ENCODE measurements around the gene SMIM13. TPM values are rescaled to one million over a fixed set of nuclear protein-coding genes. Genes with fewer than 3 reads are reported as not detected.

The SMIM13 gene
- total RNA-seq, 2 donors from 2014 or later, result 12.2 TPM

DNA sequence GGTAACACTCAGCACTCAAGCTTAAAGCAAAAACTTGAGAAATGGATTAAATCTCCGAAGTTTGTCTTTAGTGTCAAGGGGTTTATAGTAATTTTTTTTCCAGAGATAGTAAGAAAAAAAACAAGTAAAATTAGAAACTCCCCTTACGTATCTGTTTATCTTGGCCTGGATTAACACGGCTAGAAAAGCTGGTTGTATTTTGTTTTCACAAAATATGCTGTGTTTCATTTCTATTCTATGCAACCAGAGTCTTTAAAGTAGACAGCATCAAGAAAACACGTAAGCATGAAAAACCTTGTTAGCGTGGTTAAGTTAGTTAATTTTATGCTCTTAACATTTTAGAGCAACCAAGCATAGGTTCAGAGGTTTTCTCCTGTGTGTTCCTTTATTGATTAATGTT, 39.6 kb downstream of the SMIM13 start:
- TF ChIP-seq, protein P1, sequence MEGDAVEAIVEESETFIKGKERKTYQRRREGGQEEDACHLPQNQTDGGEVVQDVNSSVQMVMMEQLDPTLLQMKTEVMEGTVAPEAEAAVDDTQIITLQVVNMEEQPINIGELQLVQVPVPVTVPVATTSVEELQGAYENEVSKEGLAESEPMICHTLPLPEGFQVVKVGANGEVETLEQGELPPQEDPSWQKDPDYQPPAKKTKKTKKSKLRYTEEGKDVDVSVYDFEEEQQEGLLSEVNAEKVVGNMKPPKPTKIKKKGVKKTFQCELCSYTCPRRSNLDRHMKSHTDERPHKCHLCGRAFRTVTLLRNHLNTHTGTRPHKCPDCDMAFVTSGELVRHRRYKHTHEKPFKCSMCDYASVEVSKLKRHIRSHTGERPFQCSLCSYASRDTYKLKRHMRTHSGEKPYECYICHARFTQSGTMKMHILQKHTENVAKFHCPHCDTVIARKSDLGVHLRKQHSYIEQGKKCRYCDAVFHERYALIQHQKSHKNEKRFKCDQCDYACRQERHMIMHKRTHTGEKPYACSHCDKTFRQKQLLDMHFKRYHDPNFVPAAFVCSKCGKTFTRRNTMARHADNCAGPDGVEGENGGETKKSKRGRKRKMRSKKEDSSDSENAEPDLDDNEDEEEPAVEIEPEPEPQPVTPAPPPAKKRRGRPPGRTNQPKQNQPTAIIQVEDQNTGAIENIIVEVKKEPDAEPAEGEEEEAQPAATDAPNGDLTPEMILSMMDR (conservative IDR thresholded peaks at IDR 0.05), result no peak
- no peaks in the 10 kb centered on the region for H3K4me1 ChIP-seq (ENCODE audit: control insufficient read depth, insufficient read depth, low read length)
- no peak overlapping the region for H3K4me3 ChIP-seq (ENCODE audit: low read length)
- no peak overlapping the region for H3K9ac ChIP-seq (ENCODE audit: extremely low read depth, low read length, poor library complexity, severe bottlenecking)
- no peaks in the 10 kb centered on the region for H3K27me3 ChIP-seq (ENCODE audit: control insufficient read depth, insufficient read depth, low read length, poor library complexity, severe bottlenecking)
- no peak overlapping the region for H3K27ac ChIP-seq (ENCODE audit: low read depth, low read length)
- Mint-ChIP-seq H3K27me3 (ENCODE audit: insufficient read depth) (no peaks in the 10 kb centered on the region), H3K36me3 (ENCODE audit: low read depth) (peaks cover 12% of the 10 kb centered on the region), H3K4me3 (no peak overlapping the region), H3K27ac (no peak overlapping the region), H3K9me3 (no peaks in the 10 kb centered on the region), H3K4me1 (peaks cover 22% of the 10 kb centered on the region)
- WGBS, 2 experiments (ENCODE audit: insufficient coverage in 1 of 2, insufficient read length in 1 of 2), result 93 to 96% methylated on average over 5 of the region's 5 CpGs
- no peak for DNase-seq
- peaks cover 21% of the 10 kb centered on the region for H3K36me3 ChIP-seq (ENCODE audit: control insufficient read depth, insufficient read depth, low read length)
- no peaks in the 10 kb centered on the region for H3K9me3 ChIP-seq (ENCODE audit: control insufficient read depth, low read length)

DNA sequence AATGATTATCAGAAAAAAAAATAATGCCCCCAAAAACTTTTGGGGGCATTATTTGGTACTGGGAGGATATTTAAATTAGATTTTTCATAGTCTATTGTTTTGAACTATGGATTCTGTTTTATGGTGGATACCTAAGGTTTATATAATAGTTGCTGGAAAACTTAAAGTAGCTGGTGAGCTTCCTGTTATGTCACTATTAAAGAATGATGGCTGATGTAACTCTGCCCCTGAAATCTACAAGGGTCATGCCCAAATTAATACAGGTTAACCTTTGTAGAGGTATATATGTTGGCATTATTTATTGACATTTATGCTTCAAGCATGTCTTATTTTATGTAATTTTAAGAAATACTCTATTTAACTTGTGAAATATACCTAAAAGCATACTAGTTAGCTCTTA, 43.2 kb downstream of the SMIM13 start:
- no peak overlapping the region for H3K27ac ChIP-seq (ENCODE audit: low read depth, low read length)
- H3K4me3 Mint-ChIP-seq, result no peak overlapping the region
- H3K27me3 Mint-ChIP-seq (ENCODE audit: insufficient read depth), result no peaks in the 10 kb centered on the region
- no peak overlapping the region for H3K4me3 ChIP-seq (ENCODE audit: low read length)
- H3K9ac ChIP-seq (ENCODE audit: extremely low read depth, low read length, poor library complexity, severe bottlenecking), result no peak overlapping the region
- no peaks in the 10 kb centered on the region for H3K27me3 ChIP-seq (ENCODE audit: control insufficient read depth, insufficient read depth, low read length, poor library complexity, severe bottlenecking)
- peaks cover 21% of the 10 kb centered on the region for H3K4me1 Mint-ChIP-seq
- no peaks in the 10 kb centered on the region for H3K4me1 ChIP-seq (ENCODE audit: control insufficient read depth, insufficient read depth, low read length)
- H3K36me3 Mint-ChIP-seq (ENCODE audit: low read depth), result peaks cover 12% of the 10 kb centered on the region
- TF ChIP-seq, protein P1 (conservative IDR thresholded peaks at IDR 0.05), result no peak
- no peaks in the 10 kb centered on the region for H3K9me3 ChIP-seq (ENCODE audit: control insufficient read depth, low read length)
- peaks cover 21% of the 10 kb centered on the region for H3K36me3 ChIP-seq (ENCODE audit: control insufficient read depth, insufficient read depth, low read length)
- H3K9me3 Mint-ChIP-seq, result no peaks in the 10 kb centered on the region
- H3K27ac Mint-ChIP-seq, result no peak overlapping the region
- DNase-seq, result no peak

DNA sequence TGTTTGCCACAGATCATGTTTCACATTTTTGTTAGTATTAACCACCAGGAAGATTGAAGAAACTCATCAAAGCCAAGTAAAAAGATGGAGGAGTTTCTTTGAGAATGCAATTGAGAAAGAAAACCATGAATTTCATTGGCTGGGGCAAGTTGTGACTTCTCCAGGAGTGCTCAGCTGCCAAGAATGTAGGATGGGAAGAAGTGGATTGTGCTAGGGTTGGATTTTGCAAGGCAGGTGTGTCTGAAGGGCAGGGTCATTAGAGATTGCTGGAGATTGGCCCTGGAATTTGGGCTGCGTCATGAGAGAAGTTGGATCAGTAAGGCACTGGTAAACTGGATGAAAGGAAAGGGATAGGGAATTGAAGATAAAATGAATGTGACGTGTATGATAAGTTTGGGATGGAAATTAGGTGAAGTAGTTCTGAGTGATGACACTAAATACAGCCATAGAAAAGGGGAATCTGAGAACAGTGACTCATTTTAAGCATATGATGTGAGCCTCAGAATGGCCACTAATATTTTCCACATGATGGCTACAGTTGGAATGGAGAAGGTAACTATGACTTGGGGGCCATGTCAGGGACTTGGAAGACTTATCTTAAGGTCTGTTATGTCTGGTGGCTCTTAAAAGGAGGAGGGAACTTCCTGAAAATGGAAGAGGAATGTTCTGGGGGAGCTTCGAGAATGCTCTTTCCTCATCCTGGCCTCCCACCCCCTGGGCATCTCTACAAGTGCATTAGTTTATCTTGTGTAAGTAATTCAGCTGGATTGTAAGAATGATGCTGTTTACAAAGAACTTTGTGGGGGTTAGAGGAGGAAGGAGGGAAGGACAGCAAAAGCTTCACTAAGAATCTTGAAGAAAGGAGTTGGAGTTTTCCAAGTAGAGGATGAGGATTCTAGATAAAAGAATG, 45.7 kb downstream of the SMIM13 start:
- Mint-ChIP-seq H3K4me3 (no peak overlapping the region), H3K27me3 (ENCODE audit: insufficient read depth) (no peaks in the 10 kb centered on the region), H3K9me3 (no peaks in the 10 kb centered on the region), H3K4me1 (peaks cover 21% of the 10 kb centered on the region), H3K36me3 (ENCODE audit: low read depth) (peaks cover 12% of the 10 kb centered on the region), H3K27ac (no peak overlapping the region)
- H3K27me3 ChIP-seq (ENCODE audit: control insufficient read depth, insufficient read depth, low read length, poor library complexity, severe bottlenecking), result no peaks in the 10 kb centered on the region
- H3K9ac ChIP-seq (ENCODE audit: extremely low read depth, low read length, poor library complexity, severe bottlenecking), result no peak overlapping the region
- TF ChIP-seq, protein P1 (conservative IDR thresholded peaks at IDR 0.05), result no peak
- H3K9me3 ChIP-seq (ENCODE audit: control insufficient read depth, low read length), result no peaks in the 10 kb centered on the region
- H3K4me3 ChIP-seq (ENCODE audit: low read length), result no peak overlapping the region
- DNase-seq, result no peak
- no peak overlapping the region for H3K27ac ChIP-seq (ENCODE audit: low read depth, low read length)
- 88 to 100% methylated on average over 2 to 3 of the region's 3 CpGs for WGBS, 2 experiments (ENCODE audit: insufficient coverage in 1 of 2, insufficient read length in 1 of 2)
- H3K36me3 ChIP-seq (ENCODE audit: control insufficient read depth, insufficient read depth, low read length), result peaks cover 20% of the 10 kb centered on the region
- no peaks in the 10 kb centered on the region for H3K4me1 ChIP-seq (ENCODE audit: control insufficient read depth, insufficient read depth, low read length)
